ENCODE results near the gene OR8S1.

DNA sequence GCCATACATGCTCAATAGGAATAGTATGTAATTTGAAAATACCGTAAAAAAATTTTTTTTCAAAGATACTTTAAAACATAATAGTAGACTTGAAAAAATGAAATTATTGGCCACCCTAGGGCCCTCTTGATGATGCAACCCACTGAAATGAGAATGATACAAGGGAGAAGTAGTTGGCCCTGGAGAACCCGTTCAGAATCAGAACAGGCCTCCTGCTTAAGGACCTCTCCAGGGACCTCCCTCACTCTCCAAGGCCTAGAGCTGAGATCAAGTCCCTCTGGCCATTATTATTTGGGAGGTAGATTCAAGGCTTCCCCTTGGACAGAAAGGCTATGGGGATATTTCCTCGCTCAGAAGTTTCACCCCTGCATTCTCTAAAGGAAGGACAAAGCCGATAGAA, 32.5 kb downstream of the OR8S1 start:
- TF ChIP-seq, protein P1, sequence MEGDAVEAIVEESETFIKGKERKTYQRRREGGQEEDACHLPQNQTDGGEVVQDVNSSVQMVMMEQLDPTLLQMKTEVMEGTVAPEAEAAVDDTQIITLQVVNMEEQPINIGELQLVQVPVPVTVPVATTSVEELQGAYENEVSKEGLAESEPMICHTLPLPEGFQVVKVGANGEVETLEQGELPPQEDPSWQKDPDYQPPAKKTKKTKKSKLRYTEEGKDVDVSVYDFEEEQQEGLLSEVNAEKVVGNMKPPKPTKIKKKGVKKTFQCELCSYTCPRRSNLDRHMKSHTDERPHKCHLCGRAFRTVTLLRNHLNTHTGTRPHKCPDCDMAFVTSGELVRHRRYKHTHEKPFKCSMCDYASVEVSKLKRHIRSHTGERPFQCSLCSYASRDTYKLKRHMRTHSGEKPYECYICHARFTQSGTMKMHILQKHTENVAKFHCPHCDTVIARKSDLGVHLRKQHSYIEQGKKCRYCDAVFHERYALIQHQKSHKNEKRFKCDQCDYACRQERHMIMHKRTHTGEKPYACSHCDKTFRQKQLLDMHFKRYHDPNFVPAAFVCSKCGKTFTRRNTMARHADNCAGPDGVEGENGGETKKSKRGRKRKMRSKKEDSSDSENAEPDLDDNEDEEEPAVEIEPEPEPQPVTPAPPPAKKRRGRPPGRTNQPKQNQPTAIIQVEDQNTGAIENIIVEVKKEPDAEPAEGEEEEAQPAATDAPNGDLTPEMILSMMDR (IDR thresholded peaks at IDR 0.05; ENCODE audit: extremely low read depth in 1 of 2, insufficient read depth in 1 of 2, low read depth in 1 of 2, low read length in 2 of 2): no peak
- no peak for TF ChIP-seq FOS (IDR thresholded peaks at IDR 0.05; ENCODE audit: borderline replicate concordance, insufficient read depth, low read length)
- TF ChIP-seq POLR2A (IDR thresholded peaks at IDR 0.05; ENCODE audit: low read depth, low read length): no peak
- no peak for TF ChIP-seq POLR2AphosphoS5 (IDR thresholded peaks at IDR 0.05; ENCODE audit: insufficient read depth, low read depth, low read length)
- TF ChIP-seq EZH2 (IDR thresholded peaks at IDR 0.05; ENCODE audit: borderline replicate concordance, low read depth, low read length, severe bottlenecking): no peak
- TF ChIP-seq GATA2 (IDR thresholded peaks at IDR 0.05; ENCODE audit: insufficient read depth, insufficient read length, low read depth, low read length): no peak
